Measurements from ENCODE around the gene PAPSS2.

PAPSS2 gene

DNA sequence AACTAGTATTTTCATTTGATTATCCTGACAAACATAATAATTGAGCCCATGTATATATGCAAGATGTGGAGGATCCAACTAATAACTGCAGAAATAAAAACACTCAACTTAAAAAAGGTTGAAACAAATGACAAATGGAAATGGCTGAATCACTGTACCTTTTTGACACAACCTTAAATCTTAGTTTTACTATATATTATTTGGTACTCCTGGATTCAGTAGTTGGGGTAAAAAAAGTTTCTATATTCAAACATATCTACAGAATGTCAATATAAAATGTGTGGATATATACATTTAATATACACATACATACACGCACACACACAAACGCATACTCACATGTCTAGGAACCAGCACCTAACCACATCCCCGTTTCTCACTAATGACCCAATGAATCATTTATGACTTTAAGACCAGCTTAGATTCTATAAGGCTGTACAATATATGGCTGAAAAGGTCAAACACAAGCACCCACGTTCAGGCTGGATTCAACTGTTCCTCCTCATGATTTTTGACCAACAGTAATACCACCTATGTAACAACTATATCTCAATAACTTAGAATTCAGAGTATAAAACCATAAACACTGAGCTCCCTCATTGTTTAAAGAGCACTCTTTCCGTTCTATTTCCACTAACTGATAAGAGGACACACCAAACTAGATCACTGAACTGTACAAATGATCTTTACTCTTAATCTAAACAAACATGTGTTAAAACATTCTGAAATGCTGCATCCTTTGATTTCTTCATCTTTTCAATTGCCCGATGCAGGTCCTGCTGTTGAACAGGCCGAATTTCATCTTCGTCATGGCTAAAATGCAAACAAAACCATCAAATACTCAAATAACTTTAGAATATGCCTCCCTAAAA lies 94.6 kb downstream of the PAPSS2 start:
- no peak for DNase-seq

DNA sequence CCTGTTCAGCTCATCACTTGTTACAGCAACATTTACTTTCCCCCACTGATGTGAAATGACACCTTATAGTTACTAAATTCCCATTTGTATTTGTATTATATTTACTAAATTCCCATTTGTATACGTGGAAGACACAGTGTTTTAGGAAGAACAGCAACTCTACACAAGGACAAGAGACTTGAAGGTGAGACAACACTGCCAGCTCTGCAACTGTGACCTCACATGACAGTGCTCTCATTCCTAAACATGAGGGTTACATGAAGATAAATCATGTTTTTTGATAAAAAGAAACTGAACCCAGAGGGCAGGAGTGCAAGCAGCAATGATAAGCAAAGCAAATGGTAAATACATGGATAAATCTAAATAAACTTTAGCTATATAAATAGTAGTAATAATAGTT lies 98.0 kb downstream of the PAPSS2 start:
- no peak for DNase-seq

DNA sequence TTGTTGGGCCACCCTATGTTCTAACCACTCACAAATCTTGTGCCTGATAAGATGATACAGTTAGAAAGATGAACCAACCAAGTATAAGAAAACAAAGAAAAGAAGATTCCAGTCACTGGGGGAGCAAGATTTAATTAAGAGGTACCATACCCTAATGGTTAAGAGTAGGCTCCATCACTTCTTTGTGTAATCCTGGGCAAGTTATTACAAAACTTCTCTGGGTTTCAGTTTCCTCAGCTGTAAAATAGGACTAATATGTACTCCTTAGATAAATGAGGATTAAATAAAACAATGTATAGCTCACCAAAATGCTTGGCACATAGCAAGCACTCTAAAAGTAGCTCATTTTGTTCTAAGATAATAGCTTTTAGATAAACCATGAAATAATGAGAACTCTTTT lies 99.9 kb downstream of the PAPSS2 start:
- no peak for DNase-seq

DNA sequence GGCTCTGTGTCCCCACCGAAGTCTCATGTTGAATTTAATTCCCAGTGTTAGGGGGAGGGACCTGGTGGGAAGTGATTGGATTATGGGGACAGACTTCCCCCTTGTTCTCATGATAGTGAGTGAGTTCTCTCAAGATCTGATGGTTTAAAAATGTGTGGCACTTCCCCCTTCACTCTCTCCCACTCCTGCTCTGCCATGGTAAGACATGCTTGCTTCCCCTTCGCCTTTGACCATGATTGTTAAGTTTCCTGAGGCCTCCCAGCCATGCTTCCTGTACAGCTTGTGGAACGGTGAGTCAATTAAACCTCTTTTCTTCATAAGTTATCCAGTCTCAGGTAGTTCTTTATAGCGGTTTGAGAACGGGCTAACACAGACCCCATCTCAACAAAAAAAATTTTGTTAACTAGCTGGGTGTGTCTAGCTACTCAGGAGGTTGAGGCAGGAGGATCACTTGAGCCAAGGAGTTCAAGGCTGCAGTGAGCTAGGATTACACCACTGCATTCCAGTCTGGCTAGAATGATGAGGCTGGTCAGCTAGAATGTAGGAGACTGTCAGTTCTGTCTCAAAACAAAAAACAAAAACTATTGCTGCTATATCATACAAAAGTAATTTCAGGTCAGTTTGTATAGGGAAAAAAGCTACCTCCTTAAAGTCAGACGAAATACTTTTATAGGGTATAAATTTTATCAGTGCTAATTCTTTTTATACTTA lies 100.7 kb downstream of the PAPSS2 start:
- no peak for DNase-seq

DNA sequence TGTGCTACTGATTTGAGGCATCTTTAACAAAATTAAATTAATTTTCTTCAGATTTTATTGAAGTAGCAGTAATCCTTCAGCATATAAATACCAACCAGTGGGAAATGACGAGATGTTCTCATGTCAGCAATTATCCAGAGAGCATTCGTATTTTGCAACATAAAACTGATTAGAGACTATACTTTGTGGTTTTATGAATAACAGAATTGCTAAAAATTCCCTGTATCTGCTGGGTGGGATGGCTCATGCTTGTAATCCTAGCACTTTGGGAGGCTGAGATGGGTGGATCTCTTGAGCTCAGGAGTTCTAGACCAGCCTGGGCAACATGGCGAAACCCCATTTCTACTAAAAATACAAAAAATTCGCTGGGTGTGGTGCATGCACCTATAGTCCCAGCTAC lies 101.5 kb downstream of the PAPSS2 start:
- no peak for DNase-seq

DNA sequence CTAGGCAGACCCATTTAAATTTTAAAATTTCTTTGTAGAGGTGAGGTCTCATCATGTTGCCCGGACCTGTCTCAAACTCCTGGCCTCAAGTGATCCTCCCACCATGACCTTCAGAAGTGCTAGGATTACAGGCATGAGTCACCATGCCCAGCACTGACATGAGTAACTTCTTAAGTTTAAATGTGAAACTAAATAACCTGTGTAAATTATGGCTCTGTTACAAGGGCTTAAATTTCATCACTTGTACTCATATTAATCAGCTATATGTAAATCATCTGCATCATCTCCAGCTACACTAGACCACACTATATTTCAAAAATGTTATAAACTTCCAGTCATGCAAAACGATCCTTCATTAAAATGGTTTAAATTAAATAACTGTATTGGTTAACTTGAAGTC lies 102.2 kb downstream of the PAPSS2 start:
- DNase-seq = no peak

DNA sequence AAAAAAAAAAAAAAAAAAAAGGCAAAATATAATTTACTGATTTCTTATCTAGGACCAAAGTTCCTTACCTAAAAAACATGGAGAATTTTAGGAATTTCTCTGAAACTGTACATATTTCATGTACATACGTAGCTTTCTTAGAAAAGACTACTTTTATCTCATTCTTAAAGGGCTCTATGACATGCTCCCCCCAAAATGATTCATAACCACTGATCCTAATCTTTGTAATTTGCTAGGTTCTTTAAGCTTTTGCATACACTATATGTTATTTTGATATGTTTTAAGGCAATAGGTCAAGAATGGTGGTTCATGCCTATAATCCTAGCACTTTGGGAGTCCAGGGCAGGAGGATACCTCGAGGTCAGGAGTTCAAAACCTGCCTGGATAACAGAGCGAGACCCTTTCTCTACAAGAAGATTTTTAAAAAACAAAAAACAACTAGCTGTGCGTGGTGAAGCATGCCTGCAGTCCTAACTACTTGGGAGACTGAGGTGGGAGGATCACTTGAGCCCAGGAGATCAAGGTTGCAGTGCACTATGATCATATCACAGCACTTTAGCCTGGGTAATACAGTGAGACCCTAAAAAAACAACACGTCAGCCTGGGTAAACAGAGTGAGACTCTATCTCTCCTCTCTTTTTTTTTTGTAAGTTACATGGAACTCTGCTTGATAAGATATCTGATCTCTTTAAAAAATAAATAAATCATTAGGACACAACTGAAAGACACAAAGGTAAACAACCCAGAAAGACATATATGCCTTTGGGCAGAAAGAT lies 103.6 kb downstream of the PAPSS2 start:
- no peak for DNase-seq

DNA sequence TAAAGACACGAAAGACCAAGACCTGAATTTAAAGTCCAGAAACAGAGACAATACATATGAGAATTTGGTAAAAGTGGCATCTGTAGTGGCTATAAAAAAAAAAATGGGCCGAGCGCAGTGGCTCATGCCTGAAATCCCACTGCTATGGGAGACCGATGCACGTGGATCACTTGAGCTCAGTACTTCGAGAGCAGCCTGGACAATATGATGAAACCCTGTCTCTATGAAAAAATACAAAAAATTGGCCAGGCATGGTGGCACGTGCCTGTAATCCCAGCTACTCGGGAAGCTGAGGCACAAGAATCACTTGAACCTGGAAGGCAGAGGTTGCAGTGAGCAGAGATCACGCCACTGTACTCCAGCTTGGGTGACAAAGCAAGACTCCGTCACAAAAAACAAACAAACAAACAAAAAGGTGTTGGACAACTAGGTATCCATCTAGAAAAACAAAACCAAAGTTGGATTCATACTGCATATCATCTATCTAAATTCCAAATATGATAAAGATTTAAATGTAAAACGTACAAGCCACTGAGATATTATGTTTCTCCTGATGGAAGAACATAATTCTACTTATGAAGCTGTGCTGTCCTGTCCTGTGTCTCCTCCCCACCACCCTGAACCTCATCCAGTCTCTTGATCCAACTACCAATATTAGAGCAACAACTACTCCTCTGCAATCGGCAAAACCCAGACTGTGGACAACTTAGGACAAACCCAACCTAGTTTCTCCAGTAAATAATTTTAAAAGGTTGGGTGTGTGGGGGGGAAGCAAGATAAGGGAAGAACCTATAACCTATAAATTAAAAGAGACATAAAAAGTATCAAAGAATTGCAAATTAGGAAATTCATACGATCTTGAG lies 104.6 kb downstream of the PAPSS2 start:
- no peak for DNase-seq

DNA sequence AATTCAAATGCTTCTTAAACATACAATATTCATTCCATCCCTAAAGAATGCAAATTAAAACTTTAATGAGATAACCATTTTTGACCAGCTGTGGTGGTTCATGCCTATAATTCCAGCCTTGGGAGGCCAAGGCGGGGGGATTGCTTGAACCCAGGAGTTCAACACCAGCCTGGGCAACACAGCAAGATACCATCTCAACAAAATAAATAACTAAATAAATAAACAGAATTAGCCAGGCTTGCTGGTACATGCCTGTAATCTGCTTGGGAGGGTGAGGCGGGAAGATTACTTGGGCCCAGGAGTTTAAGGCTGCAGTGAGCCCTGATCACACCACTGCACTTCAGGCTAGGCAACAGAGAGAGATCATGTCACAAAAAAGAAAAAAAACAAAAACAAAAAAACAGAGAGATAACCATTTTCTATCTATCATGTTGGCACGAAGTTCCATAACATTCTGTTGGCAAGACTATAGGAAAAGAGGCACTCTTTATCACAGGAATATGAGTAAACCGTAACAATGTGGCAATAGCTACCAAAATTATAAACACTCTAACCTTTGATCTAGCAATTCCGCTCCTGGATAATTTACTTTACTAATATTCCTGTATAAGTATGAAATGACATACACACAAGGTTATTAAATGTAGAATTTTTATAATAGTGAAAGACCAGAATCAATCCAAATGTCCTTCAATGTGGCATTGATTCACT lies 106.1 kb downstream of the PAPSS2 start:
- DNase-seq = no peak

DNA sequence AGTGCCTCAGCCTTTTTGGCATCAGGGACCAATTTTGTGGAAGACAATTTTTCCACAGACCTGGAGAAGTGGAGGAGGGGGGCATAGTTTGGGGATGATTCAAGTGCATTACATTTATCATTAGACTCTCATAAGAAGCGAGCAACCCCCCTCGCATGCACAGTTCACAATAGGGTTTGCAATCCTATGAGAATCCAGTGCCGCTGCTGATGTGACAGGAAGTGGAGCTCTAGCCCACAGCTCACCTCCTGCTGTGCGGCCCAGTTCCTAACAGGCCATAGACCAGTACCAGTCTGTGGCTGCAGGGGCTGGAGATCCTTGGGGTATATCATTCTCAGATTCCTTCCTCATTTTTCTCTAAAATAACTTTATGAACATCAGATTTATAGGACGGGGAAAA lies 107.6 kb downstream of the PAPSS2 start:
- no peak for DNase-seq

DNA sequence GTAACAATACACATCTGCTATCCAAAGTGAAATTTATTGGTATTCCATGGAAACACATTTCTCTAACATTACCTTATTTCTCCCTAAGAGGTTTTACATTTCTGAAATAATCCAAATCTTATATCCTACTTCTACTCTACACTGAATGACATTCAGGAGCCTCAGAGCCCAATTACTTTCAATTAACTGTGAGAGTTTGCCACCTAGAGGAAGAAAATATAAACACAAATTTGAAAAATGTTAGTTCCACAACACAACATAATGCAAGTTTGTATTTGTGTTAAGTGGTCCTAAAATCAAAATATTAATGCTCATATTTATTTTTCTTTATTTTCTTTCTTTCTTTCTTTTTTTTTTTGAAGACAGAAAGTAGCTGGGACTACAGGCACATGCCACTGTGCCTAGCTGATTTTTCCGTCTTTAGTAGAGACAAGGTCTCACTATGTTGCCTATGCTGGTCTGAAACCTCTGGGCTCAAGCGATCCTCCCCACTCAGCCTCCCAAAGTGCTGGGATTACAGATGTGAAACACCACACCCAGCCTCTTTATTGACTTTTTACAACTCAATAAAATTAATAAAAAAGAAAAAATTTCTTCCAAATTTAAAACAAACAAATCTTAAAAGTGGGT lies 112.3 kb downstream of the PAPSS2 start:
- DNase-seq = no peak

DNA sequence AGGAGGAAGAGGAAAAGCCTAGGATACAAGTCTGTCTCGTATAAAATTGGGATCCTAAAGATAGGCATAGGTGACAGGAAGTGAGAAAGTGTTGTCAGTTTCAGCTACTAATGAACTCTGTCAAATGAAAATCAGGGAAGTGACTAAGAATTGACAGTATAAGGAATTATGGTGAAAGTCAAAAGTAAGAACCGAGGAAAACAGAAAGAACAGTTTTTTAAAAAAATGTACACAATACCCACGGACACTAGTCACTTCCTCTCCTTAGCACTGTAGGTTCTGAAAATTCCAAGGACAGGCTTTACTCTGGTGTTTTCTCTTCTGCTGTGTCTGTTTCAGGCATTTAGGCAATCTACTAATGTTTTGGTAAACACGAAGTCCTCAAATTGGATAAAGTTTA lies 116.1 kb downstream of the PAPSS2 start:
- no peak for DNase-seq

DNA sequence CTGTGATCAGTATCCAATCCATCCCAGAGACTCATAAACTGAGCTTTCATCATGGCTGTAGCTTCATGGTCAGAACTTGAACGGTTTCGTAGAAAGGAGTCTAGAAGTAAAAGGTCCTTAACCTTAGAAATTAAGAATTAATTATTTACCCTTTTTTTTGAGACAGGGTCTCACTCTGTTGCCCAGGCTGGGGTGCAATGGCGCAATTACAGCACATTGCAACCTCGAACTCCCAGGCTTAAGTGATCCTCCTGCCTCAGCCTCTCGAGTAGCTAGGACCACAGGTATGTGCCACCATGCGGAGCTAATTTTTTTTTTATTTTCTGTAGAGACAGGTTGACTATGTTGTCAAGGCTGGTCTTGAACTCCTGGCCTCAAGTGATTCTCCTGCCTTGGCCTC lies 116.7 kb downstream of the PAPSS2 start:
- no peak for DNase-seq

DNA sequence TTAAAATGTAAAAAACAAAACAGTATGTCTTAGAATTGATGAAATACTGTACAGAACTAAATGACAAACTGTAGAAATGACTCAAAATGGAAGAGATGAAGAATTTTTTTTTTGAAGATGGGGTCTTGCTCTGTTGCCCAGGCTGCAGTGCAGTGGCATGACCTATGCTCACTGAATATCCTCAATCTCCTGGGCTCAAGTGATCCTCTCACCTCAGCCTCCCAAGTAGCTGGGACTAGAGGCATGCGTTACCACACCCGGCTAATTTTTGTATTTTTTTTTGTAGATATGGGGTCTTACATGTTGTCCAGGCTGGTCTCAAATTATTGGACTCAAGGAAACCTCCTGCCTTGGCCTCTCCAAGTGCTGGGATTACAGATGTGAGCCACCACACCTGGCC lies 121.9 kb downstream of the PAPSS2 start:
- no peak for DNase-seq

DNA sequence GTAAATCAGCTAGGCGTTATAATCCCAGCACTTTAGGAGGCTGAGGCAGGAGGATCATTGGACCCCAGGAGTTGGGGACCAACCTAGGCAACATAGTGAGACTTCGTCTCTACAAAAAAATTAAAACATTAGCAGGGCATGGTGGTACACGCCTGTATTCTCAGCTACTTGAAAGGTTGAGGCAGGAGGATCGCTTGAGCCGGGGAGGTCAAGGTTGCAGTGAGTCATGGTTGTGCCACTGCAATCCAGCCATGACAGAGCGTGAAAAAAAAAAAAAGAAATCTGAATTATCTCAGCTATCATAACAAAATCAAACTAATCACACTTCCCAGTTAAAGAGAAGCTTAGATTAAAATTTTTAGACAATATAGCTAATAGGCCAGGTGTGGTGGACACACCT lies 123.0 kb downstream of the PAPSS2 start:
- DNase-seq = no peak

DNA sequence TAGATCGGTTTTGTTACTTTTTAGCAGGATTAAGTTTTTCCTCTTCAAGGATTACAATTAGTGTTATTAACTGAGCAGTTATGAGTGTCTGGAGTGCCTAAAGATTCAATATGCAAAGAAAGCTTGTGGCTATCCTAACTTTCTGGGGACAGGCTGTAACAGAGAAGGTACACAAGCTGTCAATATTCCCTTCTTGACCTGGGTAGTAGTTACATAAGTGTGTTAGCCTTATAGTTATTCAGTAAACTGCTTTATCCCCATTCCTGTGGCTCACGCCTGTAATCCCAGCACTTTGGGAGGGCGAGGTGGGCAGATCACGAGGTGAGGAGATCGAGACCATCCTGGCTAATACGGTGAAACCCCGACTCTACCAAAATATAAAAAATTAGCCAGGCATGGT lies 126.7 kb downstream of the PAPSS2 start:
- no peak for DNase-seq

DNA sequence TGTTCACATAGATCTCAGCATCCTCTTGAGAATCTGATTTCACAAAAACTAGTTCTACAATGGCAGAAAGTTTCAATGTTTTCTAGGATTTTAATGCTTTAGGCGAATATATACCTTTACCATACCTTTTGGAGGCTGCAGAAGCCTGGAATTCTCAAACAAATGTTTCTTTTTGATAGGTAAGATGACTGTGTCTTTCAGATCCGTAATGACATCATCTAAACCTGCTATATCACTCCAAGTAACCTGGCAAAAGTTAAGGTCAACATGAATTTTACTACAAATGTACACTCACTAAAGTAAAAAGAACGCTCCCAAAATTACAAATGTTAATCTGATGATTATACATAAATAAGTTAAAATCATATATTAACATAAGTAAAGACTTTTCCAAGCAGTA lies 130.5 kb downstream of the PAPSS2 start:
- no peak for DNase-seq

DNA sequence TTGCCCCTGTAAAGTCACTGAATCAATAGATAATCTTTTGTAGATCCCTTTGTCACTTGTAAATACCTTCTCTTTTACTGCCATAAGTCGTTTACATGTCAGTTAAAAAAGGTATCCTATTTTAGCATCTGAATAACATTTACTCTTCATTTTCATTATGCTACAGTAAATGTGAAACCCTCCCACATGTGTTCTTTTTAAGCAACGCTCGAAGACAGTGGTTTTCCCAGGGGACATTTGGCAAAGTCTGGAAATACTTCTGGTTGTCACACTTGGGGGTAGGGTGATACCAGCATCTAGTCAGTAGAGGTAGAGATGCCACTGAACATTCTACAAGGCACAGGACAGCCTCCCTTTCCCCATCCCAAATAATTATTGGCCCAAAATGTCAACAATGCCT lies 134.6 kb downstream of the PAPSS2 start:
- DNase-seq = no peak

Data from activated CD8-positive, alpha-beta memory T cell treated with anti-CD3 and anti-CD28 coated beads for 24 hours (primary cell).